ENCODE data around the gene TGFBR2.

DNA sequence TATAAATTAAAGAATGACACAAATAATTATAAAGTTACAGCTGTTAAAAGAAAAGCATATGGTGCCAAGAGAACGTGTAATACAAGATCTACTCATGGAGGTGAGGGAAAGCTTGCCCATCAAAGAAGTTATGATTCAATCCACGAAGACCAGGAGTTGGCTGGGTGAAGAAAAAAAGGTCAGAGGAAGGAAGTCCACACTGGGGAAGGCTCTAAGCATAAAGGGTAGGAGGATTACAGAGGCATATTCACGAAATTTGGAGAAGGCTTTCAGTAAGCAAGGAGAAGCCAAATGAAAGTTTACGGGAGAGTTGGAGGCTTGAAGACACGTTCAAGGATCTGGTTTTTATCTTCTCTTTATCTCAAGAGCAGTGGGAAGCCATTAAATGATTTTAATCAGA is 1.8 kb upstream of the TGFBR2 start:
- TF ChIP-seq, protein P1, sequence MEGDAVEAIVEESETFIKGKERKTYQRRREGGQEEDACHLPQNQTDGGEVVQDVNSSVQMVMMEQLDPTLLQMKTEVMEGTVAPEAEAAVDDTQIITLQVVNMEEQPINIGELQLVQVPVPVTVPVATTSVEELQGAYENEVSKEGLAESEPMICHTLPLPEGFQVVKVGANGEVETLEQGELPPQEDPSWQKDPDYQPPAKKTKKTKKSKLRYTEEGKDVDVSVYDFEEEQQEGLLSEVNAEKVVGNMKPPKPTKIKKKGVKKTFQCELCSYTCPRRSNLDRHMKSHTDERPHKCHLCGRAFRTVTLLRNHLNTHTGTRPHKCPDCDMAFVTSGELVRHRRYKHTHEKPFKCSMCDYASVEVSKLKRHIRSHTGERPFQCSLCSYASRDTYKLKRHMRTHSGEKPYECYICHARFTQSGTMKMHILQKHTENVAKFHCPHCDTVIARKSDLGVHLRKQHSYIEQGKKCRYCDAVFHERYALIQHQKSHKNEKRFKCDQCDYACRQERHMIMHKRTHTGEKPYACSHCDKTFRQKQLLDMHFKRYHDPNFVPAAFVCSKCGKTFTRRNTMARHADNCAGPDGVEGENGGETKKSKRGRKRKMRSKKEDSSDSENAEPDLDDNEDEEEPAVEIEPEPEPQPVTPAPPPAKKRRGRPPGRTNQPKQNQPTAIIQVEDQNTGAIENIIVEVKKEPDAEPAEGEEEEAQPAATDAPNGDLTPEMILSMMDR (conservative IDR thresholded peaks at IDR 0.05; ENCODE audit: low read length) = no peak
- no peak for TF ChIP-seq EZH2phosphoT487 (IDR thresholded peaks at IDR 0.05; ENCODE audit: borderline replicate concordance)
